Hematopoietic multipotent progenitor cell treated with erythropoietin and hydrocortisone succinate and interleukin-3 and kit ligand, for 17 days (in vitro differentiated cells): ENCODE measurements around the gene SRSF2.
"Not testable (repeated sequence)": the region's sequence is repeated elsewhere in the genome, so short reads cannot be mapped to it uniquely, and the experiment has no call there.

Source experiments
- DNase-seq: peaks from one replicate; pipeline ENCODE4 v3.0.0-alpha.2; 2015; ENCODE audit warnings: low spot score

SRSF2 gene

GRCh38 chr17:76720941-76721340 is 16.2 kb downstream of the SRSF2 start:
- no peak for DNase-seq

GRCh38 chr17:76720211-76720610 is 16.9 kb downstream of the SRSF2 start:
- no peak for DNase-seq

- no peak for DNase-seq
These were observed 18.6 kb downstream of the SRSF2 start for GRCh38 chr17:76718516-76718915.

- no peak for DNase-seq
These were observed 20.3 kb downstream of the SRSF2 start for GRCh38 chr17:76716839-76717215.

- peak; percentile 89 for DNase-seq
These were observed 20.8 kb downstream of the SRSF2 start for GRCh38 chr17:76716146-76716838.

GRCh38 chr17:76715496-76715830 is 21.7 kb downstream of the SRSF2 start:
- DNase-seq, result no peak

- DNase-seq, result peak; percentile 88
These were observed 22.2 kb downstream of the SRSF2 start for GRCh38 chr17:76714822-76715495.

GRCh38 chr17:76714336-76714735 is 22.8 kb downstream of the SRSF2 start:
- DNase-seq, result no peak

GRCh38 chr17:76713765-76714164 is 23.4 kb downstream of the SRSF2 start:
- no peak for DNase-seq

GRCh38 chr17:76712321-76712720 is 24.8 kb downstream of the SRSF2 start:
- DNase-seq, result not testable (repeated sequence)

- peak; percentile 27 for DNase-seq
These were observed 26.1 kb downstream of the SRSF2 start, which contains the start of gene MXRA7 for GRCh38 chr17:76710863-76711611. Gene MXRA7, minus strand, starts transcription at chr17:76710965. Its CDS starts 19 bp downstream, at chr17:76710946.

GRCh38 chr17:76709951-76710862 is 26.9 kb downstream of the SRSF2 start:
- not testable (repeated sequence) for DNase-seq

GRCh38 chr17:76709077-76709950 is 27.8 kb downstream of the SRSF2 start:
- no peak for DNase-seq

GRCh38 chr17:76707985-76708807 is 28.9 kb downstream of the SRSF2 start:
- no peak for DNase-seq

- DNase-seq, result no peak
These were observed 30.3 kb downstream of the SRSF2 start for GRCh38 chr17:76706817-76707216.

GRCh38 chr17:76704805-76705204 is 32.3 kb downstream of the SRSF2 start:
- no peak for DNase-seq

GRCh38 chr17:76702941-76703637 is 34.0 kb downstream of the SRSF2 start:
- DNase-seq, result no peak

GRCh38 chr17:76702076-76702475 is 35.1 kb downstream of the SRSF2 start:
- DNase-seq, result no peak

GRCh38 chr17:76701471-76701967 is 35.6 kb downstream of the SRSF2 start:
- DNase-seq, result no peak
